ENCODE measurements around the gene ANO7.

The ANO7 gene

DNA sequence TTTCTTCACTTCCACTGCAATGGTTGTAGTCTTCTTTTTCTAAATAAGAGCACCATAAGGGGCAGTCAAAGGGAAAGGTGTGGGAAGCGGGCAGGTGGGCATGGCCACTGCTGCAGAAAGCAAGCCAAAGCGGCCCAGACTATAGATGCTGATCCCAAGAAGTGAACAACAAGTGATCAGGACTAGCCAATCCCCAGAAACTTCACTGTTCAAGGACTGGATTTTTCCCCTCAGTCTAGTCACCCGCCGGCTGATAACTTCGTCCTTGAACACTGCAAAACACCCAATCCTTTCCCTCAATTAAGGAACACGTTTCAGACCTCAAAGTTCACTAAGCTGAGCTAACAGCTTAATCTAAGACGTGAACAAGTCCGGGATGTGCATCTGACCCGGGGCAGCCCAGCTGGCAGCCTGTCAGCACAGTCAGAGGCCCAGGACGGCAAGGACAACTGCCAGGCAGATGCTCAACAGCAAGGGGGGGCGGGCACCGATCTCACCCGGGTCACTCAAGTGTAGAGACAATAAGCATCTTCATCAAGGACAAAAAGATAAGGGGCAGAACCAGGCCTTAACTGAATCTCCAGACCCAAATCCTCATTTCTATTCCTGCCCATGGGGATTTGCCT, 67.2 kb downstream of the ANO7 start:
- no peak for DNase-seq

DNA sequence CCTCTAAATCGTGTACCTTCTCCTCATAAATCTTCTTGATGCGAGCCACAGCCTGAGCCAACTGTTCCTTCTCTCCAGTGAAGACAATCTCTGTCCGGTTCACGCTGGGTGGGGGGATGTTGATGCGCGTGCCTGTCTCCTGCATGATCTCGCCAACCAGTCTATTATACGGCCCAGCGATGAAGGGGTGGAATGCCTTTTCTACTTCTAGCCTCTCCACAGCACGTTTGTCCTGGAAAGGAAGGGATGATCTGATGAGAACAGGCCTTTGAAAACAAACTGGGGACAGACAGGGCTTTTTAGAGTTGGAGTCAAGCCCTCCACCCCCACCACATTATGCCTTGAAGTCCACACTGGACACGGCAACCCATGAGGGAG, 67.7 kb downstream of the ANO7 start:
- no peak for DNase-seq

DNA sequence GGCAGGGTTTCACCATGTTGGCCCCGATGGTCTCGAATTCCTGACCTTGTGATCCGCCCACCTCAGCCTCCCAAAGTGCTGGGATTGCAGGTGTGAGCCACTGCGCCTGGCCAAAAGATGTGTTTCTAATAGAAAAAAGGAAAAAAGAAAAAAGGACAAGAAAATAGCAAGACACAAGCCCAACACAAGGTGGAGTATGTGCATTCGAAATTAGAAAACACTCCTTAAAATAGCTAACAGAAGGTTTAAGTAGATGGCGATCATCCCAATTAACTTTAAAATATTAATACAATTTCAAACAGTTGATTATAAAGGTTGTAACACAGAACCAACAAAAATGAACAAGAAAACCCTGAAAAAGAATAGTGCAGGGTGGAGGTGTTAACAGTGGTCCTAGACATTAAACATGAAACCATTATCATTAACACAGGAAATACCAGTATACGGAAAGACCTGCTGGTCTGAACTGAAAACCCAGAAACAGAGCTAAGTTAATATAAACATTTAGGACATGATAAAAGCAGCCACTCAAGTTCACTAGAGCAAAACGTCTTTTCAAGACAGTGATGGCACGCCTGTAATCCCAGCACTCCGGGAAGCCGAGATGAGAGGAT, 69.0 kb downstream of the ANO7 start:
- no peak for DNase-seq

DNA sequence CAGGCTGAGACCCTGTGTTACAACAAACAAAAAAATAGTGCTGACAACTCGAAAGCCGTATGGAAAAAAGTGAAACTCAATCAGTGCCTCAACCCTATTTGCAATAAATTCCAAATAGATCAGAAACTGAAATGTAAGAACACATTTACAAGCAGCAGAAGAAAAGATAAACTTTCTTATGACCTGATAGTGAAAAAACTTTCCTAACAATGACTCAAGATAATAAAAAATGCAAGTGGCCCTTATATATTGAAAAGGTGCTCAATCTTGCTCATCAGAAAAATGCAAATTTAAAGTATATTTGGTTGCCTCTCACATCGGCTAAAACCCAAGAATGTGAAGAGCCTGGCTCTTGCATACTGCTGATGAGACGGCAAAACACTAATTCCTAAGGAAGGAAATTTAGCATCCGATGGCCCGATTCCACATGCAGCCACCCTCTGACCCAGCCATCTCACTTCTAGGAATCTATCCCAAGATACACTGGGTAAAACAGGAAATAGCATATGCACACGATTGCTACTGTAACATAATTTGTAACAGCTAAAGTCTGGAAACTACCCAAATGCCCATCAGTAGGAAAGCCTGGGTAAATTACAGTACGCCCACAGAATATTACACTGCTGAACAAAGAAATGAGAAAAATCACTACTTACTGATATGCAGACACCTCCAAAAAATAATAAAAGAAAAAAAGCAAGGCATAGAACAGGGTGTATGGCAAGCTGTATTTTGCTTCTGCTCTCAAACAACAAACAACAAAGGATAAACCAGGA, 70.2 kb downstream of the ANO7 start:
- DNase-seq: no peak

DNA sequence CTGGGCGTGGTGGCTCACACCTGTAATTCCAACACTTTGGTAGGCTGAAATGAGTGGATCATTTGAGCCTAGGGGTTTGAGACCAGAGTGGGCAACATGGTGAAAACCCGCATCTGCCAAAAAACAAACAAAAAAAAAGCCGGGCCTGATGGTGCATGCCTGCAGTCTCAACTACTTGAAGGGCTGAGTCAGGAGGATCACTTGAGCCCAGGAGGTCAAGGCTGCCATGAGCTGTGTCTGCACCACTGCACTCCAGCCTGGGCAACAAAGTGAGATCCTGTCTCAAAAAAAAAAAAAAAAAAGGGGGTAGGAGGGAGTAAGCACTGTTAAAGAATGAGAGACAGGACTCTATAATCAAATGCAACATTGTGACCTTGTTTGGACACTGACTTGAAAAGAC, 72.4 kb downstream of the ANO7 start:
- DNase-seq: no peak

DNA sequence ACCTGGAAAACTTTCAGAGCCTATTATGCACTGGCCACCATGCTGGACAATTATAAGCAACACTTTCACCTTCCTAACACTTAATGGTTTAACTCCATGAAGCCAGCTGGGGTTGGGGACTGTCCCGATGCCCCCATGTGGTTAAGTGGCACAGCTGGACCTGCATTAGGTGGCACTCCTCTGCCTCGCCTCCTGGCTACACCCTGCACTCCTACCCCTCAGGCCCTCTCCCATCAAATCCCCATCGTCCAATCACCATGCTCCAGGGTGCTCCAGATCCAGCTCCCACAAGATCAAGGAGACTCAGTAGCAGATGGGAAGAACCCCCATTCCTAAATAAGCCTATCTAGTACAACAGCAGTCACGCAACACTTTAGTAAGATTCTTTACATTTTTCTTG, 73.2 kb downstream of the ANO7 start:
- no peak for DNase-seq

DNA sequence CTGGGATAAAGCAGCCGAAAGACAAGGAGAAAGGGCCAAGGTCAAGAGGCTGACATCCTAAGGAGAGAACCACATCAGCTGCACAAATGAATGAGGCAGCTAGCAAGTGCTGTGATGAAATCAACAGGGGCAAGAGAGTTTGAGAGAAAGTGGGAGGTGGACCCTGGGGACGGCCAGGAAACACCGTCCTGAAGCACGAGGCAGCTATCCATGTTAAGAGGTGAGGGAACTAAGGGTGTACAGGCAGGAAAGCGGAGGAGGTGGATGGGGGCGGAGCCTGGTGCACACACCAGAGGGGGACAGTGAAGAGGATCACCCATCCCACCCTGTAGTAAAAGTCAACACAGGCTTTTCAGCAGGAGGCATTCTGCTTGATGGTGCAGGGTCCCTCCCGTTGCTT, 74.6 kb downstream of the ANO7 start:
- no peak for DNase-seq

DNA sequence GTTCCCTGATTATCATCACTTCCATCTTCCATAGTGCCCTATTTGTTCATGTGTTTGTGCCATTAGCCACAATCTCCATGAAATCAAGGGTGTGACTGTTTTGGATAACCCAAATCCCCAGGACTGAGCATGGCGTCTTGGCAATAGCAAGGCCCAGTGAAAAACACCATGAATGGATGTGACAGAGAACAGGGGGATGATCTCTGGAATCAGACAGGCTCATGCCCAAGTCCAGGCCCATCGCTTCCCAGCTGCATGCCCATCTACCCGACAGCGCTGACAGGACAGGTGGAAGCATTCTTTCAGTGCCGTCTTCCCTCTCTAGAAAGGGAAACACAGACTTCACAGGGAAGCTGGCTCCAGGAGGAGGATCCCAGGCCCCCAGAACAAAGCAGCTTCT, 77.0 kb downstream of the ANO7 start:
- no peak for DNase-seq

DNA sequence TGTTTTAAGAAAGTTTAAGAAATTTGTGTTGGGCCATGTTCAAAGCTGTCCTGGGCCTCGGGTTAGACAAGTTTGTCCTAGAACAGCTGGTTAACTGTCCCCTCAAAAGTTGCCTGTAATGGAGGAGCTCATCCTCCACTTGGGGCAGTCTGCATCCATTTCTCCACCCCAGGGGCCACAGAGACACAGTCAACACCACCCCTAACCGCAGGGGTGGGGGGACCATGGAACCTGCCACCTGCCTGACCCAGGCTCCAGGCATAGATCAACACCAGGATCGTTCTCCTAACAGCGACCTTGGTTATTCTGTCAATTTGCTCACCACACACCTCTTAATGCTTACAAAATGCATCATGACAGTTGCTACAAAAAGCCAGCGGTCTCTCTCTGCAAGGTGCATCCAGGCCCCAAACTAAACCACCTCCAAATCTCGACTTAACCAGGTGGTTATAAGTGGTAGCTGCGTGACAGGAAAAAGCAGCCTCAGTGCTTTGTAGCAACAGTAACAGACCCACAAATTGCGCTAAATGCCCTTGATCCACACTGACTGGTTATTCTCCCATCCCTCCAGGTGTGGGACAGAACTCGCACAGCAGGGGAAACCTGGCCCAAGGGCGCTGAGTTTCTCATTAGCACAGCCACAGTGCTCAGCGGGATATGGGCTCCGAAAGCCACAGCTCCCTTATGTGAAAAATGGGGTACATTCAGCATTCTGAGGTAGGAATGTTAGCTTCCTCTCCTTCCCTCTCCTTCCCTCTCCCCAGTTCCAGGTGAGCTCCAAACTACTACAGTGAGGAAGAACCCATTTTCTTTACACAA, 79.0 kb downstream of the ANO7 start:
- no peak for DNase-seq

DNA sequence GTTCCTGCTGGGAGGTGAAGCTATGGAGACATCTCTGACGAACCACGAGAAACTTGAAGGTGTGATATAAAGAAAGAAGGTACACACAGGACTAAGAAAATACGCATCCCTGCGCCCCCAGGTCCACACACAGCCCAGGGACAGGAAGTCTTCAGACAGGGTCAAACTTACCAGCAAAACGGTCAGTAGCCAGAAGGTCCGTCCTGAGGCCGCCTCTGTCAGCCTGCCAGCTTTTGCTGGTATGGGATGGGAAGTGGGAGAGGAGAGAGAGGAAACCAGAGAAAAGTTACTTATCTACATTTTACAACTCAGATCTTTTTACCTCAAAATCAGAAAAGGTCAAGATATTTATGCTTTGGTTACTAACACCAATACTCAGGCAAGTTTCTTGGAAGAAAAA, 79.8 kb downstream of the ANO7 start:
- no peak for DNase-seq

DNA sequence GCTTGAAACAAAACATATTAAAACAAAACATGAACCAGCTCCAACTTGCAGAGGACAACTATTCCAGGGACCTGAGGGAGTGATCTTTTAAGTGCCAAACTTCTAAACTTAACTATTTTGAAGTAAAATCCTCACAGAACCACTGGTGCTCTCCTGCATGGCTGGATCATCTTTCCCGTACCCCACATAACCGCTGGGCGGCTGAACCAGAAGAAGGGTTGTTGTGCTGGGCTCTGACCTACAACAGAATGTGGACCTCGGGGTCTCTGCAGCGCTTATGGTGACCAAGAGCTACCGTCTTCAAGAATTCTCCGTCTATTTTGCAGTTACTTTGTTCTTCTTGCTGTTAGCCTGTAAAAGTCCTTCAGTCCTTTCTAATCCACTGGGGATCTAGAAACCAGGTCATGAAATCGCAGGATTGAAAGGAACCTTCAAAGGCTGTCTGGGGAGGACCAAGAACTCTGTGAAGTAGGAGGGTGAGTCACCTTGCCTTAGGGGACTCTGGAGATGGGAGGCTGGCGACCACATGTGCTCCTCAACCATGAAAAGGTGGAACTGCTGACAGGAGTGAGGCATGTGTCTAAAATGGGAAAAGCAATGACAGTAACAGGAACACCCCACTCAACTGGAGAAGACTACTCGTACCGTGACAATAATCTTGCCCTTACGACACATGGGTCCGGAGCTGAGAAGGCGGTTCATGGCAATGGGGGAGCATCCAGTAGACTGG, 80.4 kb downstream of the ANO7 start:
- no peak for DNase-seq

DNA sequence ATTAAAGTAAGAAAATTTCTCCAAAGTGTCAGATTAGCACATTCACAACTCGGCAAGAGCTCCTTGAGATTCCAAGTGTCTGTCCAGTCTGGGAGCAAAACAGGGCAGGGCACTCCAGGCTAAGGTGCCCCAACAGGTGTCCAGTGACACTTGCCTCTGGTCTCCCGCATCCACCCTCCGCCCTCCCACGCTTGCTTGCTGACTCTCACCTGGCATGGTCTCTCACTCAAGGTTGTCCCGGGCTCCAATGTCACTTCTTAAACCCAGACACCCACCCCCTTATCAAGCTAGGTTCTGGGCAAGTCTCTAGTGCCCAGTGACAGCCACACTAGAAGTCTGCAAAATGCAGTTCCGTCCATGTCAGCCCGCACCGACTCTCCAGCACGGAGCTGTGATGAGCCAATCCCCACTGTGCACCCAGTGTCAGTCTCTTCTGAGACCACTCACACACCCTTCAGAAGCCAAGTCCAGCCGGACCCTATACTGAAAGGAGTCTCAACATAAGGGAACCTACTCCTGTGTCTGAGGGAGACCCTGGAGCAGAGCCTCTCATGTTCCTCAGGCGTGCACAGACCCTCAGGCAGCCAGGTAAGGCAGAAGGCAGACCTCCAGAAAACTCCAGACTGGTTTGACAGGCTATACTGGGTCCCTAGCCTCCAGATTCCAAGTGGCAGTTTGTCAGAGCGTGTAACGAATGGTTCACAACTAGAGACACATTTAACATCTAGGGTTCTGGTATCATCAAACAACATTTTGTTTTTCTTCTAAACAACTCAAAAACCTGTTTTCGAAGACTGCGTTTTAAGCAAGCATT, 81.4 kb downstream of the ANO7 start:
- DNase-seq: no peak

DNA sequence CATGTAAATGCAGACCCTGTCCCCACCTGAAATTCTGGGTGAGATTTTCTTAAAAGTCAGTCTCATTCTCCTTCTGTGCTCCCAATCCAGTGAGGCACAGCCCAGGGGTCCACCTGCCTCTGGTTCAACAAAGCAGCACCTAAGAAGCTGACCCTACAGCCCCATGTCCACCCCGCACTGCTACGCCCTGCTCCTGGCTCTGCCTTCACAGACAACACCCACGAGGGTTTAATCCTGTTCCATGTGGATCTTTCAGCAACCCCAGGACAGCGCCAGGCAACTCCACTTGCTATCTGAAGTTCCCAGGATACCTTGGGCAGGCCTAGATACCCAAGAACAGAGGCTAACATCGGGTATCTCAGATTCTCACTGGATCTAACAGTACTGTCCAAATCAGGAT, 82.1 kb downstream of the ANO7 start:
- no peak for DNase-seq

DNA sequence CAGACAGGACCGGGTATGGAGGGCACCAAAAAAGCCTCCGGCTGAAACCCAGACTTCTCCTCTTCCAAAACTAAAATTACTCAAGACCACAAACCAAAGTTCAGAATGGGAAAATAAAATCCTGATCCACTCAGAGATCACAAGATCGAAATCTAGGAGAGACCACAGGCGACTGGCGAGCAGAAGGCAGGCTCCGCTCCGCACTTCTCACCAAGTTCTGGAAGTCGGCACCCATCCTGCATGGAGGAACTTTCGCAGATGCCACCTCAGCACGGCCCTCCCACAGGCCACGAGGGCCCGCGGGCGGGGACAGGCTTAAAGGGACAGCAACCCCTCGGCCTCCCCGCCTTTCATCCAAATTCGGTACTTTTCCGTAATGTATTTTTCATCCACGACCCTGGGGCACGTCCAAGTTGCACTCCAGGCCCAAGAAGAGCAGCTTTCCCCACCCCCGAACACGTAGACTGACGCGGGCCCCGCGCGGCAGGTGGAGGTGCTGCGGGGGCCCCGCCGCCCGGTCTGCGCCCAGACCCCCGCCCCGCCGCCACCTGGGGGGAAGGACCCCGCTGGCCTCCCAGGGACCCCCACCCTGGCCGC, 83.3 kb downstream of the ANO7 start:
- DNase-seq: peak; percentile 68

DNA sequence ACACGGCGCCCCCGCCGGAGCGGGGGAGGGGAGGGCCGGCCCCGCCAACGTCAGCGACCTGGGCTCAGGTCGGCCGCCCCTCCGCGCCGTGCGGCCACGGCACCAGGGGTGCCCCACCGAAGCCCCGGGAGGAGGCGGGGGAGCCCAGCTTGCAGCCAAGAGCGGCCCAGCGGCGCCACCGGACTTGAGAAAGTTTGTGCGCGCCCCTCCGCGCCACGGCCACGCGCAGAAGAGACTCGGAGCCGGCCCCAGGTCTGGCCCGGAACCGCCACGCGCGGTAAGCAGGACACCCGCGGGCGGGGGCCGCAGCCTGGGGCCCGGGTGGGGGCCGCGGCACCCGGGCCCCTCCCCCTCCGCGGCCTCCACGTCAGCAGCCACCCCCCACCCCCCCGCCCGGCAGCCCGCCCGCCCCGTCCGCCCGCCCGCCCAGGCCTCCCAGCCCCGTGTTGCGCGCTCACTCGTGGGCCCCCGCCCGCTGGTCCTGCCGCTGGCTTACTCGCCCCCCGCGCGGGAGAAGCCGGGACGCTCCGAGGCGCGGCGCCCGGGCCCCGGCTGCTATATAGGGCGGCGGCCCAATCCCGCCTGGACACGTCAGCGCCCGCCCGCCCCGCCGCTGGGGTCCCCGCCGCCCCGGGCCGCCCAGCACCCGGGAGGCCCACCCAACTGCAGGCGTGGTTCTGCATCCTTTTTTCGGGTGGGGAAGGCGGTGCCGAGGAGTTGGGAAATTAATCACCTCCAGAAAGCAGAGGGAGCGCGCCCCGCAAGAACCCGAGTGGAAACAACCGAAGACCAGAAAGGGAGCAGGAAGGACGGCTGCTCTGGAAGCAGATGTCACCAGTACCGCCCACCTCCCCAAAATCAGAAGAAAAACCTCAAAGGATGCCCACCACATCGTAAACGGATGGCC, 84.1 kb downstream of the ANO7 start:
- DNase-seq: peak; percentile 47

DNA sequence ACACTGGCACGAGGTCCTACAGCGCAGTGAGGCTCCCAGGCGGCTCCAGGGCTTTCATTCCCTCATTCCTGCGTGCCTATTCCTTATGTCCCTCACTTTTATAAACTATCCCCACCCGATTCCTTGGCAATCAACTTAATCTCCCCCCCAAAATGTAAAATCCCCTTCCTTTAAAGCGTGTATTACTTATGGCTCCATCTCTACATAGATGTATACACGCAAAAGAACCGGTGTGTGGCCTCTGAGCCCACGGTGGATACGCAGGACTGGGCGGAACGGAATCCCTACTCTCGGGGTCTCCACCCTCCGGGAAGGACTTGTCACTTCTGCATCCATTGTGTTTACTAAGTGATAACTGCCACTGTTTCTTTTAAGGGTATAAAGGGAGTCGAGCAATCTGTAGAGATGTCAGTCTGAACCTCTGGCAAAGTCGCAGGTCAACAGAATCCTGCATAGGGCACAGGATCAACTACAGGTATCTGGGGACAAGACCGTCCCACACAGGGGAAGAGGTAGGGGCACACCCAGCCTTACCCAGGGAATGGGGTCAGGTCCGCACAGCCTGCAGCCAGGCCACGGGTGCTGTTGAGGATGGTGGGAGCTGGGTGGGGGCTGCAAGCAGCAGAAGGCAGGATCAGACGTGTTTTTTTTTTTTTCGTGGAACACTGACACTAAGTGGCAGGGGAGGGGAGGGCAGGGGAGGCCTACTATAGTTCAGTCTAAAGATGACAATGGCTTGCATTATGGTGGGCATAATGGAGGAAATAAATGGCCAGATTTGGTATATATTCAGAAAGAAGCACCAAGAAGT, 84.9 kb downstream of the ANO7 start:
- DNase-seq: no peak

DNA sequence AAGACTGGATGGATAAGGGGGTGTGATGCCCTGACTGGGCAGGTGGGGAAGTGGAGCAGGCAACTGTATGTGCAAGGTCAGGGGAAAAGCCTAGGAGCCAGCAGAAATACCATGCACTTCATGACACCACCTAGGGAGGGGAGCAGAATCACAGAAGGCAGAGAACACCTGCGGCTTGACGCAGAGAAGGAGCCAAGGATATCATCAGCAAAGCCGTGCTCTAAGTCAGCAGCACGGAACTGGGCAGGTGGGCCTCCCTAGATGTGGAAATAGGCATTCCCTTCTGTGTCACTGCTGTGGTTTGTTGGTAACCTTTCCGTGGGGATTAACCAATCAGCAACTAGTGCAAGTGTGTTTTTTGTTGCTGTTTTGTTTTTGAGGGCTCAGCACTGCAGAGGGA, 85.7 kb downstream of the ANO7 start:
- no peak for DNase-seq
